Uterus (tissue), 4 donors: ENCODE results near the gene DISP1. TPM values are rescaled to one million over a fixed set of nuclear protein-coding genes. Genes with fewer than 3 reads are reported as not detected.

ENCODE experiments used
- DNase-seq, 2 donors: peaks; one replicate each; pipeline ENCODE4 v3.0.0-alpha.2; 2019 to 2020
- H3K27ac ChIP-seq, 2 donors: fragments of 200-600 bp; sonication (generic); 1 replicate in 1 of 2; 2 replicates in 1 of 2; pipeline ENCODE4 v1.5.1; 2016 to 2018
- H3K27me3 ChIP-seq, 2 donors: fragments of 200-600 bp; sonication (generic); one replicate each; pipeline ENCODE4 v1.5.1; 2018 to 2019; ENCODE audit warnings: control low read depth in 1 of 2
- H3K36me3 ChIP-seq, 2 donors: fragments of 200-600 bp; sonication (generic); one replicate each; pipeline ENCODE4 v1.5.1; 2019; ENCODE audit warnings: control low read depth in 1 of 2
- H3K4me1 ChIP-seq, 2 donors: fragments of 200-600 bp; sonication (generic); one replicate each; pipeline ENCODE4 v1.5.1; 2018 to 2019; ENCODE audit warnings: control low read depth in 1 of 2
- H3K4me3 ChIP-seq, 2 donors: fragments of 200-600 bp; sonication (generic); 1 replicate in 1 of 2; 2 replicates in 1 of 2; pipeline ENCODE4 v1.5.1; 2018 to 2019; ENCODE audit warnings: mild to moderate bottlenecking in 1 of 2
- H3K9me3 ChIP-seq, 2 donors: fragments of 200-600 bp; sonication (generic); one replicate each; pipeline ENCODE4 v1.5.1; 2019; ENCODE audit warnings: control low read depth in 1 of 2
- POLR2A ChIP-seq, 2 donors: fragments of 450-650 bp; IDR thresholded peaks; one replicate each; pipeline ENCODE4 v1.6.1; 2016; ENCODE audit warnings: antibody characterized with exemption in 2 of 2, mild to moderate bottlenecking in 1 of 2, moderate library complexity in 1 of 2
- intact Hi-C: fragments of 100-400 bp; cut with DNase I; formaldehyde crosslinking; loops from one replicate; pipeline ENCODE4 v1.15.1; 2023; ENCODE audit warnings: low total_unique reads
- total RNA-seq, 4 donors: library from RNA; depleted of rRNA in 3 of 4; stranded (reverse); fragments of >200 nt in 3 of 4; gene quantifications; one replicate each; pipeline versions ENCODE4 v1.1.0 to v1.2.4, GENCODE V29; 2014 to 2023
- TF ChIP-seq, protein P1 (sequence below), 4 experiments: fragments of 200-600 bp in 2 of 4; fragments of 450-650 bp in 2 of 4; sonication (generic) in 2 of 4; IDR thresholded peaks; one replicate each; pipeline ENCODE4 v1.5.1; 2016 to 2019; ENCODE audit warnings: antibody characterized with exemption in 4 of 4, mild to moderate bottlenecking in 2 of 4, moderate library complexity in 1 of 4
- donor health status: DM: yes; HTN: yes; CAD: no.

The DISP1 gene
- total RNA-seq, 4 donors from 2014 or later, result 10.0 to 19.5 (median 16.0) TPM

DNA sequence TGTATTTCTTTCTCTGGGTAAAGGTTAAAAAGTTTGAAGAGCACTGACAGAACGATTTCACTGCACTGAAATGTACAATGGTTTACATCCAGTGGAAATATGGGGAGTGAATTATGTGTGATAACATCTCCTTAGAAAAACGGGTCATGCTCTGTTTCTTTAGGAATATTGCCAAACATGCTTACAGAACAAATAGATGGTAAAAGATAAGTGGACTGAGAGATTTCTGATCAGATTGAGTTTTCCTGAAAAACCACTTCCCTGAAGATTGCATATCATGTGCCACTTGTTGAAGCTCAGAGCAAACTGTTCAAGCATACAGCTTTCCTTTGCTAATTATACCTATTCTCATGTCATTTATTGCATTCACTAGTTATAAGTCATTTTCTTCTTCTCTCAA, 29.9 kb upstream of the DISP1 start:
- H3K4me1 ChIP-seq, result no peaks in the 10 kb centered on the region
- intact Hi-C loops, result no loop called here
- no peaks in the 10 kb centered on the region for H3K36me3 ChIP-seq
- no peak for DNase-seq
- H3K27me3 ChIP-seq, result no peaks in the 10 kb centered on the region
- no peak overlapping the region for H3K4me3 ChIP-seq
- no peaks in the 10 kb centered on the region for H3K9me3 ChIP-seq
- H3K27ac ChIP-seq, result no peak overlapping the region
- TF ChIP-seq POLR2A (IDR thresholded peaks at IDR 0.05), result no peak
- TF ChIP-seq, protein P1, sequence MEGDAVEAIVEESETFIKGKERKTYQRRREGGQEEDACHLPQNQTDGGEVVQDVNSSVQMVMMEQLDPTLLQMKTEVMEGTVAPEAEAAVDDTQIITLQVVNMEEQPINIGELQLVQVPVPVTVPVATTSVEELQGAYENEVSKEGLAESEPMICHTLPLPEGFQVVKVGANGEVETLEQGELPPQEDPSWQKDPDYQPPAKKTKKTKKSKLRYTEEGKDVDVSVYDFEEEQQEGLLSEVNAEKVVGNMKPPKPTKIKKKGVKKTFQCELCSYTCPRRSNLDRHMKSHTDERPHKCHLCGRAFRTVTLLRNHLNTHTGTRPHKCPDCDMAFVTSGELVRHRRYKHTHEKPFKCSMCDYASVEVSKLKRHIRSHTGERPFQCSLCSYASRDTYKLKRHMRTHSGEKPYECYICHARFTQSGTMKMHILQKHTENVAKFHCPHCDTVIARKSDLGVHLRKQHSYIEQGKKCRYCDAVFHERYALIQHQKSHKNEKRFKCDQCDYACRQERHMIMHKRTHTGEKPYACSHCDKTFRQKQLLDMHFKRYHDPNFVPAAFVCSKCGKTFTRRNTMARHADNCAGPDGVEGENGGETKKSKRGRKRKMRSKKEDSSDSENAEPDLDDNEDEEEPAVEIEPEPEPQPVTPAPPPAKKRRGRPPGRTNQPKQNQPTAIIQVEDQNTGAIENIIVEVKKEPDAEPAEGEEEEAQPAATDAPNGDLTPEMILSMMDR (IDR thresholded peaks at IDR 0.05), result no peak

DNA sequence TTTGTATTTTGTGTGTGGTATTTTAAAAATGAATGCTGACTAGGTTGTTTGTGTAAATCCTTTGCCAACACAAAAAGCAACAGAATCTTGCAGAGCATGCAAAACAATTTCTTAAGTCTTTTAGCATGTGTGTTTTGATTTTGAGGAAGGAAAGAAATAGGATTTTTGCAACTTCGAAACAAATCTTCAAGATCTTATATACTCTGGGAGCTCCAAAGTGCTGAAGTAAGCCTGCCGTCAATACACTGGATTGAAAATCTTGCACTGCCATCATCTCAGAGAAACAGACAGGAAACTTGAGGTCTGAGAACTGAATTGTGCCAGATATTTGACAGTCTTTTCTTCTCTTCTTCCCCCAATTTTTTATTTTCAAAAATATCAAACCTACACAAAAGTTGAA, 29.3 kb upstream of the DISP1 start:
- no peak for DNase-seq
- no peak overlapping the region for H3K27ac ChIP-seq
- intact Hi-C loops, result no loop called here

DNA sequence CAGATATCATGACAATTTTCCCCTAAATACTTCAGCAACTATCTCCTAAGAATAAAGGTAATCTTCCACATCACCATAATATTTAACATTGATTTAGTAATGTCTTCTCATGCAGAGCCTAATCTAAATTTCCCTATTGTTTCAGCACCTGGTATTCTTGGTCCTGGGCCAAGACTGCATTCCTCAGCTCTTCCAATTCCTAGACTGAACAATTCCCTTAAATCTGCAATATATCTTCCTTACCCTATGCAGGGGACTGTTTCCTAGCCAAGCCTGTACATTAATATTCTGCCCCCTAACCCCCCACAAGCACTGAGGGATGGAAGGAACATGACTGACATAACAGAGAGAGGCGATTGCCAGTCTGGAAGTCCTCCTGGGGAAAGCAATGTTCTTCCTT, 28.7 kb upstream of the DISP1 start:
- H3K4me3 ChIP-seq, result no peak overlapping the region
- intact Hi-C loops, result no loop called here
- H3K27me3 ChIP-seq, result no peaks in the 10 kb centered on the region
- no peaks in the 10 kb centered on the region for H3K36me3 ChIP-seq
- TF ChIP-seq POLR2A (IDR thresholded peaks at IDR 0.05), result no peak
- TF ChIP-seq, protein P1 (IDR thresholded peaks at IDR 0.05), result no peak
- H3K27ac ChIP-seq, result no peak overlapping the region
- H3K9me3 ChIP-seq, result no peaks in the 10 kb centered on the region
- H3K4me1 ChIP-seq, result no peaks in the 10 kb centered on the region
- no peak for DNase-seq

More for the DNA sequence above, 29.3 kb upstream of the DISP1 start:
- Histone ChIP-seq H3K27me3 (no peaks in the 10 kb centered on the region), H3K9me3 (no peaks in the 10 kb centered on the region), H3K36me3 (no peaks in the 10 kb centered on the region), H3K4me3 (no peak overlapping the region), H3K4me1 (no peaks in the 10 kb centered on the region)
- TF ChIP-seq, protein P1 (IDR thresholded peaks at IDR 0.05), result no peak
- TF ChIP-seq POLR2A (IDR thresholded peaks at IDR 0.05), result no peak

DNA sequence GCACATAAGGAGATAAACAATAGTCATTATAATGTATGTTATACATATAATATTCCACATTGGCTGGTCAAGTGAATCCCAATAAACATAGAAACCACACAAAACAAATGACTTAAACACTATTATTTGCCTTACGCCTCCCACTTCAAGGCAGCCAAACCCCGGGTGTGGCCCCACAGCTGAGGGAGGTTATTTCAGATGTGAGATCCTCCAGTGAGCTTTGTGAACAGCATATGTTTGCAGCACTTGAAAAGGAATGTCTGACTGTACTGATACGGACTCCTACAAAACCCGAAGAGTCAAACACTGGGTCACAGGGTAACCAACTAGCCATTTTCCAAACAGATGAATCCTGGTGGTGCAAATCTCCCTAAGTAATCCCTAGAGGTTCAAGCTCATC, 27.1 kb upstream of the DISP1 start:
- TF ChIP-seq, protein P1 (IDR thresholded peaks at IDR 0.05), result no peak
- TF ChIP-seq POLR2A (IDR thresholded peaks at IDR 0.05), result no peak
- no peaks in the 10 kb centered on the region for H3K9me3 ChIP-seq
- no peak overlapping the region for H3K4me3 ChIP-seq
- H3K4me1 ChIP-seq, result no peaks in the 10 kb centered on the region
- H3K36me3 ChIP-seq, result no peaks in the 10 kb centered on the region
- intact Hi-C loops, result no loop called here
- DNase-seq, result no peak
- no peaks in the 10 kb centered on the region for H3K27me3 ChIP-seq
- H3K27ac ChIP-seq, result no peak overlapping the region

DNA sequence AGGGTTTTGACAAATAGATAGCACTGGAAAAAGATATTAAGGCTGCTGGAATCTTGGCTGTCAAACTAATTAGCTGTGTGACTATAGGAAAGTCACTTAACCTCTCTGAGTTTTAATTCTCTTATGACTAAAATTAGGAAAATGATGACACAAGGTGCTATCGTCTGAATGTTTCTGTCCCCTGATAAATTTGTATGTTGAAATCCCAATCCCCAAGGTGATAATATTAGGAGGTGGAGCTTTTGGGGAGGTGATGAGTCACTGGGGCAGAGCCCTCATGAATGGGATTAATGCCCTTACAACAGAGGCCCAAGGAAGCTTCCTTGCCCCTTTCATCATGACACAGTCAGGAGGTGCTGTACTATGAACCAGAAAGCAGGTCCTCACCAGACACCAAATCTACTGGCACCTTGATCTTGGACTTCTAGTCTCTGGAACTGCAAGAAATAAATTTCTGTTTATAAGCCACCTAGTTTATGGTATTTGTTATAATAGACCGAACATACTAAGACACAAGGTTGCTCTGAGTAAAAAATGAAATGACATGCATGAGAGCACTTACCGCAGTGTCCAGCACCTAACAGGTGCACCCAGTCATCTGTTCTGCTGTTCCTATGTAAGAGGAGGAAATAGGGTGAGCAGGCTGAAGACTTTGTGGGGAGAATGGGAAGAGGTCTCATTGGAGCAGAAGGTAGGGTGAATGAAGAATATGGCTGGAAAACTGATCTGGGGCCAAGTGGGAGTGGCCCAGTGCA, 26.3 kb upstream of the DISP1 start:
- intact Hi-C loops, result no loop called here
- no peak for TF ChIP-seq POLR2A (IDR thresholded peaks at IDR 0.05)
- TF ChIP-seq, protein P1 (IDR thresholded peaks at IDR 0.05), result no peak
- no peak for DNase-seq
- no peaks in the 10 kb centered on the region for H3K4me1 ChIP-seq
- H3K4me3 ChIP-seq, result no peak overlapping the region
- H3K27ac ChIP-seq, result no peak overlapping the region
- no peaks in the 10 kb centered on the region for H3K27me3 ChIP-seq
- H3K9me3 ChIP-seq, result no peaks in the 10 kb centered on the region
- no peaks in the 10 kb centered on the region for H3K36me3 ChIP-seq
